GM12892 (cell line): ENCODE results near the gene WDR26.

ENCODE experiments used
- POLR2A ChIP-seq: IDR thresholded peaks from 2 replicates; pipeline ENCODE4 v1.6.1; 2011; ENCODE audit warnings: low read depth, low read length, control low read depth
- TAF1 ChIP-seq: IDR thresholded peaks from 2 replicates; pipeline ENCODE4 v1.6.1; 2011; ENCODE audit warnings: low read depth, mild to moderate bottlenecking, control low read depth, low read length, borderline replicate concordance

DNA sequence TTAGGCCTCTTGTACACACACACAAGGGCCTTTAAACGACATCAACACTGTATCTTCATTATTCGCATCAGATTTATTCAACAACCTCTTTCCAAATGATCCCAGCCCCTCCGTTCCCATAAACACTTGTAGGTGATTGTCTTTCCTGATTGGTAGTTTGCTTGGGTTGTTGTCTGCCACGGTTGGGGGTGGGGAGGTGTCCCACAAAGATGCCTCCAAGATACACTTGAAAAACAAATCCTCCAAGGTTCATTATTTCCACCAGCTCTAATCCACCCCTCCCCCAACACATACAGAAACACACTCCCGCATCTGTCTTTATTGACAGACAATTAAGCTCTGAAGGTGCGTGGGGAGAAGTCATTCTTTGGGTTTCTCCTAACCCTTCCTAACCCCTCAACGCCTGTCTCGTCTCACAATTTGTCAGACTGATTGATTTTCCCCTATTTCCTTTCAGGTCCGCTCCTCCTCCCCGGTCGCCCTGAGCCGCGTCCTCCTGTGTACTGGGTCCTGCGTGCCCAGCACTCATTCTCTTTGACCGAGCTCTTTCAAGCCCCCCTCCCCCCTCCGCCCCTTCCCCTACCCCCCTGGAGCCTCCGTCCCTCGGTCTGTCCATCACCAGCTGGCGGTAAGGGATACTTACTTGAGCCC lies 1.4 kb downstream of the WDR26 start:
- TF ChIP-seq POLR2A = no peak
- no peak for TF ChIP-seq TAF1
